GM19452 (cell line): ENCODE measurements around the gene MPPE1.
A peak's percentile ranks its signal among the peaks of the same experiment; 100 is the strongest.
"Not testable (repeated sequence)": the region's sequence is repeated elsewhere in the genome, so short reads cannot be mapped to it uniquely, and the experiment has no call there.

Experiments used
- ATAC-seq: cut with Tn5 transposase; IDR thresholded peaks from one replicate; pipeline ENCODE4 v1.9.1; 2021; ENCODE audit not compliant: unreplicated experiment

The MPPE1 gene

GRCh38 chr18:11908182-11909060 is at the start of gene MPPE1:
TSS of gene MPPE1 (minus strand) at chr18:11908317. CDS start at chr18:11897264, 11,053 bp downstream.
- peak; percentile 84 for ATAC-seq

GRCh38 chr18:11957636-11958035 is 49.5 kb upstream of the MPPE1 start:
- ATAC-seq = no peak

GRCh38 chr18:11956371-11957308 is 48.5 kb upstream of the MPPE1 start:
- ATAC-seq = no peak

GRCh38 chr18:11955239-11956029 is 47.3 kb upstream of the MPPE1 start:
- no peak for ATAC-seq

- no peak for ATAC-seq
These were observed 45.0 kb upstream of the MPPE1 start for GRCh38 chr18:11953113-11953512.

- ATAC-seq = no peak
These were observed 43.3 kb upstream of the MPPE1 start for GRCh38 chr18:11951390-11951851.

- no peak for ATAC-seq
These were observed 42.7 kb upstream of the MPPE1 start for GRCh38 chr18:11950824-11951223.

- no peak for ATAC-seq
These were observed 40.9 kb upstream of the MPPE1 start for GRCh38 chr18:11948852-11949523.

- peak; percentile 81 for ATAC-seq
These were observed 39.4 kb upstream of the MPPE1 start for GRCh38 chr18:11947214-11948191.

- ATAC-seq = no peak
These were observed 38.6 kb upstream of the MPPE1 start for GRCh38 chr18:11946756-11947155.

- not testable (repeated sequence) for ATAC-seq
These were observed 37.9 kb upstream of the MPPE1 start for GRCh38 chr18:11945834-11946659.

- ATAC-seq = no peak
These were observed 36.7 kb upstream of the MPPE1 start for GRCh38 chr18:11944786-11945185.

GRCh38 chr18:11944252-11944651 is 36.1 kb upstream of the MPPE1 start:
- no peak for ATAC-seq

GRCh38 chr18:11943551-11943950 is 35.4 kb upstream of the MPPE1 start:
- no peak for ATAC-seq

GRCh38 chr18:11940956-11941355 is 32.8 kb upstream of the MPPE1 start:
- no peak for ATAC-seq

- ATAC-seq = no peak
These were observed 29.9 kb upstream of the MPPE1 start for GRCh38 chr18:11937874-11938478.

- ATAC-seq = no peak
These were observed 24.3 kb upstream of the MPPE1 start for GRCh38 chr18:11932393-11932792.

- no peak for ATAC-seq
These were observed 19.4 kb upstream of the MPPE1 start for GRCh38 chr18:11927497-11927896.
